Liver (tissue), 9 donors: ENCODE measurements around the gene PRRG3. TPM values are rescaled to one million over a fixed set of nuclear protein-coding genes. Genes with fewer than 3 reads are reported as not detected.

Experiments
- DNase-seq: peaks from one replicate; pipeline ENCODE4 v3.0.0-alpha.2; 2017; ENCODE audit warnings: low spot score
- H3K27ac ChIP-seq, 2 donors: one replicate each; pipeline ENCODE4 v1.7.0; 2013; ENCODE audit warnings: inconsistent platforms in 2 of 2, low read length in 2 of 2, control low read depth in 1 of 2, low read depth in 1 of 2, mild to moderate bottlenecking in 1 of 2
- H3K27me3 ChIP-seq, 4 donors: one replicate each; pipeline versions ENCODE4 v1.6.1 to v1.7.0; 2013; ENCODE audit warnings: low read length in 3 of 4, inconsistent platforms in 1 of 4, mild to moderate bottlenecking in 1 of 4, moderate library complexity in 1 of 4; ENCODE audit not compliant: control insufficient read depth in 4 of 4, insufficient read depth in 4 of 4
- H3K36me3 ChIP-seq, 4 donors: one replicate each; pipeline versions ENCODE4 v1.6.1 to v1.7.0; 2013; ENCODE audit warnings: low read length in 3 of 4, mild to moderate bottlenecking in 3 of 4, low read depth in 1 of 4, moderate library complexity in 1 of 4; ENCODE audit not compliant: control insufficient read depth in 4 of 4, insufficient read depth in 3 of 4
- H3K4me1 ChIP-seq, 4 donors: one replicate each; pipeline versions ENCODE4 v1.6.1 to v1.7.0; 2013; ENCODE audit warnings: low read length in 3 of 4, mild to moderate bottlenecking in 3 of 4, moderate library complexity in 1 of 4; ENCODE audit not compliant: control insufficient read depth in 4 of 4, insufficient read depth in 4 of 4
- H3K4me3 ChIP-seq, 3 donors: one replicate each; pipeline versions ENCODE4 v1.6.1 to v1.7.0; 2013; ENCODE audit warnings: low read length in 3 of 3, control low read depth in 1 of 3, low read depth in 1 of 3, mild to moderate bottlenecking in 1 of 3
- H3K9ac ChIP-seq, 2 donors: one replicate each; pipeline ENCODE4 v1.7.0; 2013; ENCODE audit warnings: low read length in 2 of 2, mild to moderate bottlenecking in 2 of 2, moderate library complexity in 2 of 2, control low read depth in 1 of 2, low read depth in 1 of 2
- H3K9me3 ChIP-seq, 4 donors: one replicate each; pipeline versions ENCODE4 v1.6.1 to v1.7.0; 2013; ENCODE audit warnings: low read length in 3 of 4; ENCODE audit not compliant: control insufficient read depth in 4 of 4
- ATF3 ChIP-seq: IDR thresholded peaks from 2 replicates; pipeline ENCODE4 v1.6.1; 2016; ENCODE audit warnings: antibody characterized with exemption
- CTCF ChIP-seq: fragments of 150-350 bp; IDR thresholded peaks from 2 replicates; pipeline ENCODE4 v1.5.1; 2017; ENCODE audit warnings: improper control_type of control experiment, low read depth, low read length; ENCODE audit not compliant: missing input control
- EGR1 ChIP-seq, 2 donors: IDR thresholded peaks; 2 replicates each; pipeline ENCODE4 v1.6.1; 2016 to 2018; ENCODE audit warnings: antibody characterized with exemption in 2 of 2, low read depth in 2 of 2
- FOXA1 ChIP-seq: IDR thresholded peaks from 2 replicates; pipeline ENCODE4 v1.6.1; 2016; ENCODE audit warnings: antibody characterized with exemption
- FOXA2 ChIP-seq: IDR thresholded peaks from 2 replicates; pipeline ENCODE4 v1.6.1; 2016; ENCODE audit warnings: antibody characterized with exemption
- GABPA ChIP-seq, 2 donors: IDR thresholded peaks in 1 of 2; conservative IDR thresholded peaks in 1 of 2; 2 replicates each; pipeline ENCODE4 v1.6.1; 2016; ENCODE audit warnings: antibody characterized with exemption in 2 of 2, mild to moderate bottlenecking in 1 of 2, moderate library complexity in 1 of 2
- HNF4A ChIP-seq, 2 donors: conservative IDR thresholded peaks; 2 replicates each; pipeline ENCODE4 v1.6.1; 2016; ENCODE audit warnings: antibody characterized with exemption in 2 of 2, mild to moderate bottlenecking in 2 of 2
- HNF4G ChIP-seq: IDR thresholded peaks from 2 replicates; pipeline ENCODE4 v1.6.1; 2016; ENCODE audit warnings: antibody characterized with exemption
- JUND ChIP-seq, 2 donors: IDR thresholded peaks; 2 replicates each; pipeline ENCODE4 v1.6.1; 2016; ENCODE audit warnings: antibody characterized with exemption in 2 of 2
- MAX ChIP-seq: IDR thresholded peaks from 2 replicates; pipeline ENCODE4 v1.6.1; 2016; ENCODE audit warnings: antibody characterized with exemption
- NR2F2 ChIP-seq: IDR thresholded peaks from 2 replicates; pipeline ENCODE4 v1.6.1; 2016; ENCODE audit warnings: antibody characterized with exemption
- RAD21 ChIP-seq, 2 donors: IDR thresholded peaks; 2 replicates each; pipeline ENCODE4 v1.6.1; 2016; ENCODE audit warnings: antibody characterized with exemption in 2 of 2, mild to moderate bottlenecking in 2 of 2
- REST ChIP-seq: IDR thresholded peaks from 2 replicates; pipeline ENCODE4 v1.6.1; 2016; ENCODE audit warnings: antibody characterized with exemption, mild to moderate bottlenecking
- RXRA ChIP-seq, 2 donors: IDR thresholded peaks; 2 replicates each; pipeline ENCODE4 v1.6.1; 2017 to 2018; ENCODE audit warnings: antibody characterized with exemption in 2 of 2, mild to moderate bottlenecking in 1 of 2
- SP1 ChIP-seq: IDR thresholded peaks from 2 replicates; pipeline ENCODE4 v1.6.1; 2018; ENCODE audit warnings: antibody characterized with exemption, mild to moderate bottlenecking
- TAF1 ChIP-seq: conservative IDR thresholded peaks from 2 replicates; pipeline ENCODE4 v1.6.1; 2016; ENCODE audit warnings: antibody characterized with exemption, mild to moderate bottlenecking
- YY1 ChIP-seq: IDR thresholded peaks from 2 replicates; pipeline ENCODE4 v1.6.1; 2016; ENCODE audit warnings: antibody characterized with exemption, mild to moderate bottlenecking
- ZBTB33 ChIP-seq: IDR thresholded peaks from 2 replicates; pipeline ENCODE4 v1.6.1; 2016; ENCODE audit warnings: antibody characterized with exemption
- WGBS: extraction: QIAGEN DNeasy Blood & Tissue Kit; methylation state at CpG from one replicate; pipeline ENCODE4 v1.1.7; 2013; 5-methylcytosine and 5-hydroxymethylcytosine counted together
- polyA plus RNA-seq, 2 donors: library from polyadenylated mRNA; stranded (reverse) in 1 of 2; unstranded in 1 of 2; fragments of 200-250 nt in 1 of 2; fragments of >200 nt in 1 of 2; fragmentation: Nextera tagmentation in 1 of 2; extraction: Ambion mirVana in 1 of 2; gene quantifications; one replicate each; pipeline versions ENCODE4 v1.2.1 to v1.2.3, GENCODE V29; 2013 to 2015
- total RNA-seq, 2 donors: library from RNA; depleted of rRNA; stranded (reverse); fragments of >200 nt; gene quantifications; one replicate each; pipeline ENCODE4 v1.2.3, GENCODE V29; 2014
- donor health status: healthy.
- donor health status: healthy.
- donor health status: healthy.
- donor health status: healthy.
- donor health status: healthy.

The PRRG3 gene
- total and polyA plus RNA-seq, 4 donors = under 0.01 to 0.05 (median 0.01) TPM; not detected in 1

- Histone ChIP-seq H3K27ac (no peak overlapping the region), H3K36me3 (no peaks in the 10 kb centered on the region), H3K4me3 (no peak overlapping the region), H3K9ac (no peak overlapping the region), H3K9me3 (no peaks in the 10 kb centered on the region), H3K4me1 (no peaks in the 10 kb centered on the region), H3K27me3 (no peaks in the 10 kb centered on the region)
- TF ChIP-seq JUND (IDR thresholded peaks at IDR 0.05) = no peak
- TF ChIP-seq RAD21 (IDR thresholded peaks at IDR 0.05) = no peak
- no peak for TF ChIP-seq EGR1 (IDR thresholded peaks at IDR 0.05; ENCODE audit: low read depth in 2 of 2)
- TF ChIP-seq NR2F2 = no peak
- no peak for TF ChIP-seq REST
- DNase-seq = no peak
- 73% methylated on average over 13 of the region's 13 CpGs for whole genome bisulfite sequencing
These were observed 8.9 kb downstream of the PRRG3 start for GRCh38 chrX:151704041-151704663.

GRCh38 chrX:151708821-151709220 is 13.6 kb downstream of the PRRG3 start:
- Histone ChIP-seq H3K4me3 (no peak overlapping the region), H3K9ac (no peak overlapping the region), H3K4me1 (no peaks in the 10 kb centered on the region), H3K9me3 (no peaks in the 10 kb centered on the region), H3K27ac (no peak overlapping the region), H3K36me3 (no peaks in the 10 kb centered on the region), H3K27me3 (no peaks in the 10 kb centered on the region)
- TF ChIP-seq TAF1 (no peak), MAX (no peak), FOXA1 (no peak), HNF4A (conservative IDR thresholded peaks at IDR 0.05) (no peak), HNF4G (no peak), CTCF (no peak), GABPA (IDR thresholded peaks at IDR 0.05 in 1 of 2, conservative IDR thresholded peaks at IDR 0.05 in 1 of 2) (no peak), YY1 (no peak), RAD21 (IDR thresholded peaks at IDR 0.05) (no peak), NR2F2 (no peak), RXRA (IDR thresholded peaks at IDR 0.05) (no peak), SP1 (no peak), EGR1 (IDR thresholded peaks at IDR 0.05; ENCODE audit: low read depth in 2 of 2) (no peak), REST (no peak), FOXA2 (no peak), JUND (IDR thresholded peaks at IDR 0.05) (no peak), ATF3 (no peak), ZBTB33 (no peak)
- DNase-seq = no peak
- WGBS = 92% methylated on average over 7 of the region's 7 CpGs
